Measurements from ENCODE around the gene TMTC4.
"Not testable (repeated sequence)": the region's sequence is repeated elsewhere in the genome, so short reads cannot be mapped to it uniquely, and the experiment has no call there.

The TMTC4 gene

DNA sequence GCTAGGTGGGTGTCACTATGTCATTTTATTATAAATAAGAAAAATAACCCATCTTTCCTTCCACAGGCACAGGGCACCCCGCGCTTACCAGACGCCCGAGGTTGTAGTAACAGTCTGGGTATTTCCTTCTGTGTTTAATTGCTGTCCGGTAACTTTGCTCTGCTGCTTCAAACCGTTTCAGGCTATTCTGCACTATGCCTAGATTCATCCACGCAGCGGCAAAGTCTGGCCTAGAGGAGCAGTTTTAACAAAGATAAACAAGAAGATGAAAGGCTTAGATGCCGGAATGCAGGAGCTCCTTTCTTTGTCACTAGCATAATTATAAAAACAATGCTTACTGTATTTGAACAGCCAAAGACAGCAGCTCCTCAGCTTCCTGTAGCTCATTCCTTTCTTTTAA, 49.1 kb downstream of the TMTC4 start:
- DNase-seq (ENCODE audit: low spot score) = no peak

DNA sequence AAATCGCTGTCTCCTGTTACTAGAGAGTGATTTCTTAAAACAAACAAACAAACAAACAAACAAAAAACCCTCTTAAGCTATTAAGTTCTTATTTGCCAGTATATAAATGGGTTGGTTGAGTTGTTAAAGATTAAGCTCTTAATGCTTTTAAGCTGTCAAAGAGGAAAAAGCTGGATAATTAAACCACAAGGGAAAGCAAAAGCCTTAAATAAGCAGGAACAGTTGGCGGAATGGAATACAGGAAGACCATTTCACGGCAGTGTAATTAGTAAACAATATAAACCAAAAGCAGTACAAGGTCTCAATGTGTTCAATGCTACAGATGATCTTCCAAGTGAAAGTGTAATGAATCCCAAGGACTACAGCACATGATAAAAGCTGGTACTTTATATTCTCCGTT, 53.8 kb downstream of the TMTC4 start:
- no peak for DNase-seq (ENCODE audit: low spot score)

DNA sequence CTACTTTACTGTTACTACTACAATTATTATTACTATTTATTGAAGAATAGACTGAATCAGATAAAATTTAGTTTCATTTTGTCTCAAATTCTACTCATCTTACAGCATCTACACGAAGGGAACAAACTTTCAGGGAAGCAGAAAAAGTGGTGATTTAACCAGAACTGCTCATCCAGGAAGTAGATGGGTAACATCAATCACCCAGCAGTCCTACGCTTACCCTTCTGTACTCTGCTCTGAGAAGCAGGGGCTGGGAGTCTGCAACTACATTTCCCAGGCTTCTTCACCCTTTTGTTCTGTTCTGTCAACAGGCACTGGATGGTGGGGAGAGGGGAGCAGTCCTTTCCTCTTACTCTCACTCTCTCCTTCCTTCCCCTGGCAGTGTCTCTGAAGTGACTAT, 54.7 kb downstream of the TMTC4 start:
- DNase-seq (ENCODE audit: low spot score) = peak; percentile 23

DNA sequence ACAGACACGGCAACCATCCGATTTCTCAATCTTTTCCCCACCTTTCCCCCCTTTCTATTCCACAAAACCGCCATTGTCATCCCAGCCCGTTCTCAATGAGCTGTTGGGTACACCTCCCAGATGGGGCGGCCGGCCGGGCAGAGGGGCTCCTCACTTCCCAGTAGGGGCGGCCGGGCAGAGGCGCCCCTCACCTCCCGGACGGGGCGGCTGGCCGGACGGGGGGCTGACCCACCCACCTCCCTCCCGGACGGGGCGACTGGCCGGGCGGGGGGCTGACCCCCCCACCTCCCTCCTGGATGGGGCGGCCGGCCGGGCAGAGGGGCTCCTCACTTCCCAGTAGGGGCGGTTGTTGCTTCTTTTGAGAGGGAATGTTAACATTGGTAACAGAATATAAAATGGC, 55.7 kb downstream of the TMTC4 start:
- not testable (repeated sequence) for DNase-seq (ENCODE audit: low spot score)

DNA sequence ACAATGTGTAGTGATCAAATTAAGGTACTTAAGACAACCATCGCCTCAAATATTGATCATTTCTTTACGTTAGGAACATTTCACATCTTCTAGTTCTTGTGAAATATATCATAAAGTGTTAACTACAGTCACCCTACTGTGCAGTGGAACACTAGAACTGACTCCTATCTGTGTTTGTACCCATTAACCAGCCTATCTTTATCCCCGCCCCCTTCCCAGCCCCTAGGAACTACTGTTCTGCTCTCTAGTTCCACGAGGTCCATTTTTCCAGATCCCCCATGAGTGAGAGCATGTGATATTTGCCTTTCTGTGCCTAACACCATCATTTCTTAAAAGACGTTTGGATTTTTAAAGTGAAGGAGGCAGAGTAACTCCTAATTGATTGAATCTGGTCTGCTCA, 61.6 kb downstream of the TMTC4 start:
- no peak for DNase-seq (ENCODE audit: low spot score)

DNA sequence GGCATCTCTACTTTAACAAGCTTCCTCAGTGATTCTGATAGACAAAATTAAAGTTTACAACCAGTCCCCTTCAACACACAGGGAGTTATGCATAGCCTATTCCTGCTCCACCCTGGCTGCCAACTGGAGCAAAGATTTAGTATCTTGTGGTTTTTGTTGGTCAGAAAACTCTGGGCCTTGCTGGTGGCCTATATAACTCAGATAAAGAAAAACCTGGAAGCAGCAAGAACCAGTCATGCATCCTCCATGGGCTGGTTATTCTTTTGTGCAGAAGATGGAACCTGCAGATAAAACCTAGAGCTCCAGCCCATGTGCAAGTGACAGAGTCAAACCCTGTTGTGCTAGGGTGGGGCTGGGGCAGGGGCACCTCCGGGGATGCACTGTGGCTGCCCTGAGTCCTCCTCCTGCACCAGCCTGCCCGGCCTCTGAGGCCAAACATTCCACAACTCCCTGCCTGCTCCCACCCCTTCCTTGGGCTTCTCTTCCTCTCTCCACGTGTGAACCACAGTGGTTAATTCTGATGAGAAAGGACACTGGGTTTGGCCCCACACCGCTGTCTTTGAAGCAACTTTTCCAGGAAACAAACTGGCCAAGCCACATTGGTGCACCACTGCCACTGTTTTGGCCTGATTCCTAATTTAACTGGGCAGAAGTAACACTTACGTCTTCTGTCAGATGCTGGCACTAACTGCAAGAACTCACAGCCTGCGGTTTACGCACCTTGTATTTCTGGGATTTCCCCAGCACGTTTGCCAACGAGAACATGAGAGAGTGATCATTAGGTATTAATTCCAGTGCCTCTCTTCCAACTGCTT, 62.7 kb downstream of the TMTC4 start:
- DNase-seq (ENCODE audit: low spot score) = peak; percentile 30

DNA sequence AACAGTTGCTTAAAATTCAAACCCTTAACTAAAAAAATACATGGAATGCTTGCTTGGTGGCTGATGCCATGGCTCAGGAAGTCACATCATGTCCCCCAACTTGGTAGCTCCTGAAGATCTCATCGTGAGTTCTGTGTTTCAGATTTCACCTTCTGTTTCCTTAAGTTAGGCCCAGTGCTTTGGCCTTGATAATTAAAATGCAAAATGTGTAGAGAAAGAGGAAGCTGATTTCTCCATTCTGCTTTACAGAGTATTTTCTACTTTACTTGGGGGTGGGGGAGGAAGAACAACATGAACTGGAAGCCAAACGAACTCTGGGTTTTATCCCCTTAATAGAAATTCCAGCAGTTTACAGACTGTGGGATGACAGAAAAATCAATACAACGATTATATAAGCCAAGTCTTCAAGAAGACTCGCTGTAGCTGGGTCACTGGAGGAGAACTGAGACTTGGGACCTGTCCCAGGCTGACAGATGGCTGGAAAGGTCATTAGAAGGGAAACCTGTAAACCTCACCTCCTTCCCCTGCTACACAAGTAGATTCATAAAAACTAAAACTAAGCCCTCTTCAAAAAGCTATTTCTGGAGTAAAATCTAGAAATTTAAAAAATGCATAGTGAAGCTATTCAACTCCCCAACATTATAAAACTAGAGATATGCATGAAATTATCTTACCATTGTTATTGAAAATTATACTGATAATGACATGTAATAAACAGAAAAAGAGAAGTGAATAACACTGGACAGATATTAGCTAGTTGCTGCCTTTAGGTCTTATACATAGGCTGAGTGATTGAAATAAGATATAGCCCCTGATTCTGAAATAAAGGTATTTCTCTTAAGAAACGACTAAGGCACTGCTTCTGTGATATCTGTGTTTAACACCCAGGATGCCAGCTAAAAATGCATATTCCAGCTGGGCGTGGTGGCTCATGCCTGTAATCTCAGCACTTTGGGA, 63.9 kb downstream of the TMTC4 start:
- no peak for DNase-seq (ENCODE audit: low spot score)

DNA sequence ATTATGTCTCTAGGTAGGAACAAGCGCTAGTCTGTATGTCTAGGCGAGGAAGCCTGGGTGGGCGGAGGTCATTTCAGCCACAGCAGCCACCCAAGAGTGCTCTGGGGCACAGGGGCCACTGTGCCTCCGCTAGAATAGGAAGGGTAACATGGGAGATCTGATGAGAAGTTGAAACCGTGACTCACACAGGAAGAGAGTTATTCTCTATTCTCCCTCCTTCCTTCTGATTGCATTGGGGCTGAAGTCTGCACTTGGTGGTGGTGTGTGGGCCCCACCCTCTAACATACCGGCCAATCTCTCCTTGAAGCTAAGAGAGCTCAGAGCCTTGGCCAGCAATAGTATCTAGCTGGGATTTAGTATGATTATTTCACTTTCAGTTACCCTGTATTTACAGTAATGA, 65.7 kb downstream of the TMTC4 start:
- peak; percentile 65 for DNase-seq (ENCODE audit: low spot score)

DNA sequence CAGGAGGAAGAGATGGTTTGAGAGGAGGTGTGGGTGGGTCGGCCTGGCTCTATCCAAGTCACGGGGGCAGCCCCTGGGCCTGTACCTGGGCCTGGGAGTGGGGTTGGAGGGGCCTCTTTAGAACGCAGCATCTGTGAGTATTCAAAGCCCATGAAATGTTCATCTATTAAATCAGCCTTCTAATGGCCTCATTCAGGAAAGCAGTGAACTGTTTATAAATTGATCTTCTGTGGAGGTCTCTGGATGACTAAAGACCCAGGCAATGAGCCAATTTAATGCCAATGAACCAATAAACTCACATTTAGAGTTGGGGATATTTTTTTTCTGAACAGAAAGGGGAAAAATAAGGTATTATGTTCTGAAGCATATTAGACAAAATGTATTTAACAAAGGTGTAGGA, 66.1 kb downstream of the TMTC4 start:
- no peak for DNase-seq (ENCODE audit: low spot score)

DNA sequence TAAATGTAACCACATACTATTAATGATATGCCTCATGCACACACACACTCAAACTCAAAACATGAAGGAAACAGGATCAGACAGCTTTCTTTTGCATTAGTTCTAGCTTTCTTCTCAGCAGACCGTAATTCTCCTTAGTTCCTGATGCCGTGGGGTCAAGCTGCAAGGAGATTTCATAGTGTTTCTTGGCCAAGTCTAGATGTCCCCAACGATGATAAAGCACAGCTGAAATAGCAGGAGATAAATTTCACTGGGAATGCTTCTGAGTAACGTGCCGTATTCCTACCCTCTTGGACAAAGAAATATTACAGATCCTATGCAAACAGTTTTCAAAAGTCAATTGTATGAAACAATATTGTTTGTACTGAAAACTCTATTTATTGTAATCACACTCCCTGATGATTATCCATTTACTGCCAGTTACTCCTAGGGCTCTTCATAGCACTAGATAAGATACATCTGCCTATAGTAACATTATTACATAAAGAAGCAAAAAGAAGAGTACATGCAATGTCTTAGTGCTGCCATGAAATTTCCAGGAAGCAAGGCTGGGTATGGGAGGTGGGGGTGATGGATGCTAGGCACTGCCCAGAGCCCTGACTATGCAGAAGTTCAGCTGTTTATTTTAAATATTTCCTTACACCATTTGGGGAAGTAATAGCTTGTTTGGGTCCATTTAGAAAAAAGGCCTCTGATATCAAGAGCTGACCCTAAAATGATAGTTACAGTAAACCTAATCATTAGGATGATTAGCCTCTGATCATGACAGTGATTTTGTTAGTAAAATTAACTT, 69.5 kb downstream of the TMTC4 start:
- no peak for DNase-seq (ENCODE audit: low spot score)

DNA sequence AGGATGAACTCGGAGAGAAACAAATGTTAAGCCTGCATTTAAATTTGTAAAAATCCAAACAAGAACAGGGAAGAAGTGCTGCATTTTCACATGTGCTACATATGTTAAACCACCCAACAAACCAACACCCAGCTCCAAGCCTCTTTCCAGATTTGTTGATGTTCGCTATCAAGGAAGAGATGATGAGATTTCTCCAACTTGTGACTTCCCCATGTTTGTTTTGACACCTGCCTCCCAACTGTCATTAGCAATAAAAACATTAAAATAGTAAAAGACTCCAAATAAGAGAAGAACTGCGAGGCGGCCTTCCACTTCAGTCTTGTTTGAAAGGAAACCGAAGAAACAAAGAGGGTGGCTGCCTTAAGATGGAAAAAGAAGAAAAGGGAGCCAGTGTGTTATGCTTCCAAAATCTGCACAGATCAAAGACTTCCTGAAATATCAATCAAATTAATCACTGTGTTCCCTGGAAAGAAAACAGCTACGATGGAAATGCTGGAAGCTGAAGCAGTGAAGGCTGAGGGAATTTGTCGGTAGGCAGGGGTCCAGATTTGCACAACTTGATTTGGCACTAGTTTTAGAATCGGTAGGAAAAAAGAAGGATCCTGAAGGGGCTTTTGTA, 72.0 kb downstream of the TMTC4 start:
- DNase-seq (ENCODE audit: low spot score) = no peak

DNA sequence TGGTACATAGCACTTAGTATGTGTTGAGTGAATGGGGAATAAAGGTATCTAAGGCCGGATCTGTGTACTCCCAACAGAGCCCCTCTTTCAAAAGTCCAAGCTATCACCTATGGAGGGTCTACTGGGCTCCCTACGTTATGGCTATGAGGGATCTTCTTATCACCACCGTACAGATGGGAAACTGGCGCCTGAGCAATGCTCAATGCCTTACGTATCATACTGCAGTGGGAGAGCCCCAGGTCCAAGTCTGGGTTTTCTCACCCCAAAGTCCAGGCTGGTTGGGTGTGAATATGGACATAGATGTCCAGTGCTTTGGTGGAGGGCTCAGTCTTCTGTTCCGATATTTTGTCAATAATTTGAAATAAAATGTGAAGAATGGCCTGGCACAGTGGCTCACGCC, 72.9 kb downstream of the TMTC4 start:
- DNase-seq (ENCODE audit: low spot score) = no peak

DNA sequence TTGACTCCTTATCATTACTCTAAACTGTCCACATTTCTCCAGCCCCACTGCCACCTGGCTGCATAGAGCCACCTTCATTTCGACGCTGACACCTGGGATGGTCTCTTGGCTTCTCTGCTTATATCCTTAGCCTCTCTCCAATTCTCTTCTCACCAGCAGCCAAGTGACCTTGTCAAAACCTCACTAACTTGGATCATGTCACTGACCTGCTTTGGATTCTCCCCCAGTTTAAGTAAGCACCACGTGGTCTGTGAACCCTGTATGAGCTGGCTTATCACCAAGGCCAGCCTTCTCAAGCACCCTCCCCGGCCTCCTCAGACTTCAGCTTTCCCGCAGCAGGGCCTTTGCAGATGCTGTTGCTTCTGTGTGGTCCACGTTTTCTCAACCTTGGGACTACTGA, 73.7 kb downstream of the TMTC4 start:
- no peak for DNase-seq (ENCODE audit: low spot score)

DNA sequence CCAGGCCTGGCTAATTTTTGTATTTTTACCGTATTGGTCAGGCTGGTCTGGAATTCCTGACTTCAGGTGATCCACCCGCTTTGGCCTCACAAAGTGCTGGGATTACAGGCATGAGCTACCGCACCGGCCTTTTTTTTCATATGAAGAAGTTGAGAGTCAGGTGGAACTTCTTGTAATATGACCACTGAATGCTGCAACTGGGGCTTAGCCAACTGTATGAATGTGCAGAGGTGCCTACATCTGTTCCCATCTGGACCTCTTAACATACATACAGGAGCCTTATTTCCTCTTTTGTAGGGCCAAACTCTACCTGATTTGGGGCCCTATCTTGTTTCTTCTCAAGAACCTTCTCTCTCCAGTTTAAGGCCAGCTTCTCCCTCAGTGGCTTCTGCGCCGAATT, 74.1 kb downstream of the TMTC4 start:
- no peak for DNase-seq (ENCODE audit: low spot score)

DNA sequence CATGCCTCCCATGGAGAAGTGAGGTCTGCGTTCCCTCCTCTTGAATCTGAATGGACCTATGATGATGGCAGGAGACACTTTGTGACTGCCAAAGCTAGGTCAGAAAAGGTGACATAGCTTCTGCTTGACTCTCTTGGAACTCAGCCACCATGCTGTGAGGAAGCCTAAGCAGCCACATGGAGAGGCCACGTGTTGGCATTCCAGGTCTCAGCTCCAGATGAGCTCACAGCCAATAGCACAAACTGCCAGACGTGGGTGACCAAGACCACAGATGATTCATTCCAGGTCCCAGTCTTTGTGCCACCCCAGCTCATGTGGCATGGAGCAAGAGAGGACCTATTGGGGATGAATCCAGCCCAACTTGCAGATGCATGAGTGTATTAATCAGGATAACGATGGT, 77.3 kb downstream of the TMTC4 start:
- no peak for DNase-seq (ENCODE audit: low spot score)

DNA sequence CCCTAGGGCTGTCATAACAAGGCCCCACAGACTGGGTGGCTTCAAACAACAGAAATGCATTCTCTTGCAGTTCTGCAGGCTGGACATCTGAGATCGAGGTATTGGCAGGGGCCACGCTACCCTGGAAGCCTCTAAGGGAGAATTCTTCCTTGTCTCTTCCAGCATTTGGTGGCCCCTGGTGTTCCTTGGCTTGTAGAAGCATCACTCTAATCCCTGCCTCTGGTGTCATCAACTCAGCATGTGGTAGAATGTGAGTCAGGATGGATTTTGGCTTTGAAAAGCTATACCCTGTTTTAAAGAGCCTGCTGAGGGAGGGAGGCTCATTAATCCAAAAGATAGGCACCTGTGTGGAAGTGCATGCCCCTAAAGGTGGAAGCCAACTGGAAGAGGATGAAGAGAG, 78.1 kb downstream of the TMTC4 start:
- DNase-seq (ENCODE audit: low spot score) = no peak

DNA sequence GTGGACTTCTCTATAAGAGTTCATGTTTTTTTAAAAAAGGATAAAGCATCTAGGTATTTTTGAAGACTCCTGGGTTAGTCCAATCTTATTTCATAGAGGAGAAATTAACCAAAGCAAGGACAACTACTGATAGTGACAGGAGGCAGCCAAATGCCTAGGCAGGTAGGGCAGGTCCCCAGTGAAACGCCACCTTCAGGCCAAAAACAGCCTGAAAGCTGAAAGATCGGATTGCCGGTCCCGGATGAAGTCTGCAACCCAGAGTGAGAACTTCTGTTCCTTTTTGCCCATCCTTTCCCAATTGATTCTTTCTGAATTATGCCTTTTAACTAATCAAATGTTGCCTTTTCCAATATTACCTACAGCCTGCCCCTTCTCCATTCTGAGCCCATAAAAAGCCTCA, 79.9 kb downstream of the TMTC4 start:
- DNase-seq (ENCODE audit: low spot score) = no peak

DNA sequence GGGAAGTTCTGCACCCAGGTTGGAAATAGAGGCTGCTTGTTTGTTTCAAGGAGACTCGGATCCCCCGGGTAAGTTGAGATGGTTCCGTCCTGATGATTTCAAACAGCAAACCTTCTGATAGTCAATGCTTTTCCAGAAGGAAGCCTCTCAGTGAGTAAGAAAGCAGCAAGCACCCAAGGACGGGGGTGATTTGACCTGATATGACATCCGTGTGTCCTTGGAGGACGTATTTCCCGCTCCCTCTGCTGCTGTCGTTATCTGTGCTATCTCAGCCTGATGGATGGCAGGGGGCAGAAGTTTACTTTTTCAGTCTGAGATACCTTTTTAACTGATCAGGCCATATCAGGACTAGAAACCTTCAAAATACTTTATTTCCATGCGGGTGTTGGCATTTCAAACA, 80.3 kb downstream of the TMTC4 start:
- DNase-seq (ENCODE audit: low spot score) = no peak

DNA sequence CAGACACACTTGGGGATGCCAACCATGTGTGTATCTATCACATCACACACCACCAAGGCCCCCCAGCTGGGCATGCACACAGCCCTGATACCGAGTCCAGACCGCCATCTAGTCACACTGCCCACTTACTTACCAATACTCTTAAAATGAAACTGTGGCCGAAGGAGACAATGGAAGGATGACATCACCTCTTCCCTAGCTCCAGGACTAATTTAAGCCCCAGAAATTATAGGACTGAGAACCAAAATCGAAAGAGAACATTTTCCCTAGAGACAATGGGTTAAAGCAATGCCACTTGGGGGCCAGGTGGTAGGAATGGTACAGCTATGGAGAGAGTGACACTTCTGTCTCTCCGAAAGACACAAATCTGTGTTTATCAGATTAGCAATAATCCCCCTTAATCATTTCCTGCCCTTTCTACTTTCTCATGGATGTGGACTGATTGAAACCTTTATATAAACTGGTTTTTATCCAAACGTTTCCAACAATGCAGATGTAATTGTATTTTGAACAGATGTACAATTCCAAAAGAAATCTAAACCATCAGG, 85.3 kb downstream of the TMTC4 start:
- DNase-seq (ENCODE audit: low spot score) = no peak

DNA sequence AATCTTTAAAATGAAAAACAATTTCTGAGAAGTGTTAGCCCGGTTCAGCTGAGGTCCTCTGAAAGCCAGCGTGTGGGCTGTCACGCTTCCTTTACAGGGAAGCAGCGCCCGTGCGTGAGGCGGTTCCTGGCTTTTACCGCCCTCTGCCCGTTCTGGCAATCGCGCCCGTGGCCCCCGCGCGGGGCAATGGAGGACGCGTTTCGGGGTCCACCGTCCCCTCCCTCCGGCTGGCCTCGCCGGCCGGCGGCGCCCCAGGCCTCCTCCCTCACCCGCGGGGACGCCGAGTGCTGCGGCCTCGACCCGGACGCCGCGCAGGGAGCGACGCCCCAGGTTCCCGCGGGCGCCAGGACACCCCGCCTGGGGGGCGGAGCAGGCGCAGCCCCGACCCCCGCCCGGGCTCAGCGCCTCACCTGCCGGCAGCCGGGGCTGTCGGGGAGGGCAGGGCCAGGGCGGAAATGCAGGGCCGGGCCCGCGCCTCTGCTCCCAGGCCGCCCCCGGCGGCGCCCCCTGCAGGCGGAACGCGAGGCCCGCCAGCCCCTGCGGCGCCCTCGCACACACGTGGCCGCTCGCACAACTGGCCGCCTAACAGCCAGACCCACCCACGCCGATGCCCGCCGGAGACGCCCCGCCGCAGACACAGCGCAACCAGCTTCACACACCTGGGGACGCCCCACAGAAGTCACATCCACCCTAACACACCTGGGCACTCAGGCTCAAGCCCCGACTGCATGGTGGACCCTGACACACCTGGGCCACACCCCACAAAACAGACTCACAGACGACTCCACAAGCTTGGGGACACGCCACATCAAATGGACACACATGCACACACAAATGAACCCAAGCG, 86.0 kb downstream of the TMTC4 start, which contains the start of gene GGACT:
Gene GGACT (minus strand): TSS at position 459 of the 847 bp plus-strand sequence. CDS start 56,198 bp downstream, outside the sequence.
- peak; percentile 85 for DNase-seq (ENCODE audit: low spot score)

DNA sequence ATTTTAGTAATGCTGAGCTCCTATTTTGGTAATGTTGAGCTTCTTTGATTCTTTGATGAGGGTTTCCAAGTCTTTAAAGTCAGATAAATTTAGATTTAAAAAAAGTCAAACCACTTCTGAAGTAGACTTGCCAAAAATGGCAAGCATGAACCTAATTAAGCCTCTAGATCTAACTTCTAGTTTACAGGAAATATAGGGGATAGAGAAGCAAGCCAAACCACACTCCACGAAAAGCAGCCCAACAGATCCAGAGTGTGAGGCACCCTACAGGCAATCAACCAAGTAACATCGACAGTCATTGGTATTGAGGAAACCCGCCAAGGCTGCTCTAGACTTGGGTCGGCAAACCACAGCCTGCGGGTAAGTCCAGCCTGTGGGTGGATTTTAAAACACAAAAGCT, 89.7 kb downstream of the TMTC4 start:
- no peak for DNase-seq (ENCODE audit: low spot score)
